ENCODE data around the gene PARD6G. TPM values are rescaled to one million over a fixed set of nuclear protein-coding genes. Genes with fewer than 3 reads are reported as not detected.

PARD6G gene
- total and polyA plus RNA-seq, 2 experiments from 2014 or later = 8.2 to 11.8 TPM

DNA sequence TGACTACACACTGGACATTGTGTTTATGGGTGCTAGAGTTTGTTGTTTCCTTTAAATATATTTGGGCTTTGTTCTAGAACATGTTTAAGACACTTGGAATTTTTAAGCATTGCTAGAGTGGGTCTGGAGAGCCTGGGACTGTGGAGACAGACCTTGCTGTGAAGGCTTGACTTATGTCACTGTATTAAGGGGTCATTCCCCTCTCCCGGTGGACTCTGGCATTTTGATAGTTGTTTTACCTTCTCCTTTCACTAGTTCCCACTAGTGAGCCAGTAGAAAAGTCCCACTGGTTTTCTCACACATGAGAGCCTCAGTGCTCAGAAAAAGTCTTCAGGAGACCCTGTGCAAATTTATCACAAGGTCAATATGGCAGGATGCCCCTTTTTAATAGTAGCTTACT, 119.7 kb downstream of the PARD6G start:
- H3K36me3 ChIP-seq (replicated peaks; ENCODE audit: insufficient read depth, low read depth) = no peaks in the 10 kb centered on the region
- H3K4me2 ChIP-seq = no peak overlapping the region
- no peak overlapping the region for H2AFZ ChIP-seq
- H3K27ac ChIP-seq = no peak overlapping the region
- H3K9me2 ChIP-seq (replicated peaks; ENCODE audit: insufficient read depth) = no peaks in the 10 kb centered on the region
- peaks cover 26% of the 10 kb centered on the region for H4K20me1 ChIP-seq (ENCODE audit: insufficient read depth, poor library complexity, severe bottlenecking)
- no peaks in the 10 kb centered on the region for H3K4me1 ChIP-seq (ENCODE audit: insufficient read depth)
- no peak overlapping the region for H3K4me3 ChIP-seq
- peaks cover 98% of the 10 kb centered on the region for H3K79me2 ChIP-seq
- TF ChIP-seq EZH2 (IDR thresholded peaks at IDR 0.05; ENCODE audit: borderline replicate concordance) = no peak
- no peak for TF ChIP-seq EZH2phosphoT487 (IDR thresholded peaks at IDR 0.05; ENCODE audit: low read depth, severe bottlenecking, unreplicated experiment)
- TF ChIP-seq, protein P1, sequence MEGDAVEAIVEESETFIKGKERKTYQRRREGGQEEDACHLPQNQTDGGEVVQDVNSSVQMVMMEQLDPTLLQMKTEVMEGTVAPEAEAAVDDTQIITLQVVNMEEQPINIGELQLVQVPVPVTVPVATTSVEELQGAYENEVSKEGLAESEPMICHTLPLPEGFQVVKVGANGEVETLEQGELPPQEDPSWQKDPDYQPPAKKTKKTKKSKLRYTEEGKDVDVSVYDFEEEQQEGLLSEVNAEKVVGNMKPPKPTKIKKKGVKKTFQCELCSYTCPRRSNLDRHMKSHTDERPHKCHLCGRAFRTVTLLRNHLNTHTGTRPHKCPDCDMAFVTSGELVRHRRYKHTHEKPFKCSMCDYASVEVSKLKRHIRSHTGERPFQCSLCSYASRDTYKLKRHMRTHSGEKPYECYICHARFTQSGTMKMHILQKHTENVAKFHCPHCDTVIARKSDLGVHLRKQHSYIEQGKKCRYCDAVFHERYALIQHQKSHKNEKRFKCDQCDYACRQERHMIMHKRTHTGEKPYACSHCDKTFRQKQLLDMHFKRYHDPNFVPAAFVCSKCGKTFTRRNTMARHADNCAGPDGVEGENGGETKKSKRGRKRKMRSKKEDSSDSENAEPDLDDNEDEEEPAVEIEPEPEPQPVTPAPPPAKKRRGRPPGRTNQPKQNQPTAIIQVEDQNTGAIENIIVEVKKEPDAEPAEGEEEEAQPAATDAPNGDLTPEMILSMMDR (IDR thresholded peaks at IDR 0.05; ENCODE audit: poor library complexity) = no peak
- no peak for DNase-seq (ENCODE audit: low spot score)
- 87% methylated on average over 1 of the region's 1 CpG for WGBS (ENCODE audit: low lambda C conversion rate, missing lambda C conversion rate)
- H3K9me3 ChIP-seq (ENCODE audit: low read depth) = no peaks in the 10 kb centered on the region
- no peaks in the 10 kb centered on the region for H3K27me3 ChIP-seq

DNA sequence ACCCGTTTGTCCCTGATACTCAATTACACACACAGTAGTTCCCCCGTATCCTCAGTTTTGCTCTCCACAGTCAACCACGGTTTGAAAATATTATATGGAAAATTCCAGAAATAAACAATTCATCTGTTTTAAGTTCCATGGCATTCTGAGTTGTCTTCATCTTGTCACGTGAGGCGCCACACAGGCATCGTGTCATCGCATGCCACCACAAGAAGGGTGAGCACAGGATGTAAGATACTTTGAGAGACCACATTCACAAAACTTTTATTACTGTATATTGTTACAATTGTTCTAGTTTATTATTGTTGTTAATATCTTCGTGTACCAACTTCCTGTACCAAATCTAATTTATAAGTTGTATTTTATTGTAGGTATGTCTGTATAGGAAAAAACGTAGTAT, 120.5 kb downstream of the PARD6G start:
- Histone ChIP-seq H3K36me3 (replicated peaks; ENCODE audit: insufficient read depth, low read depth) (no peaks in the 10 kb centered on the region), H3K4me1 (ENCODE audit: insufficient read depth) (no peaks in the 10 kb centered on the region), H3K27me3 (no peaks in the 10 kb centered on the region), H3K4me2 (no peak overlapping the region), H2AFZ (no peak overlapping the region), H3K79me2 (peaks cover 98% of the 10 kb centered on the region), H3K9me2 (replicated peaks; ENCODE audit: insufficient read depth) (no peaks in the 10 kb centered on the region), H3K9me3 (ENCODE audit: low read depth) (no peaks in the 10 kb centered on the region), H4K20me1 (ENCODE audit: insufficient read depth, poor library complexity, severe bottlenecking) (peaks cover 27% of the 10 kb centered on the region), H3K27ac (no peak overlapping the region), H3K4me3 (no peak overlapping the region)
- WGBS (ENCODE audit: low lambda C conversion rate, missing lambda C conversion rate) = 99% methylated on average over 9 of the region's 9 CpGs
- TF ChIP-seq, protein P1 (IDR thresholded peaks at IDR 0.05; ENCODE audit: poor library complexity) = no peak
- no peak for TF ChIP-seq EZH2 (IDR thresholded peaks at IDR 0.05; ENCODE audit: borderline replicate concordance)
- no peak for TF ChIP-seq EZH2phosphoT487 (IDR thresholded peaks at IDR 0.05; ENCODE audit: low read depth, severe bottlenecking, unreplicated experiment)
- no peak for DNase-seq (ENCODE audit: low spot score)

DNA sequence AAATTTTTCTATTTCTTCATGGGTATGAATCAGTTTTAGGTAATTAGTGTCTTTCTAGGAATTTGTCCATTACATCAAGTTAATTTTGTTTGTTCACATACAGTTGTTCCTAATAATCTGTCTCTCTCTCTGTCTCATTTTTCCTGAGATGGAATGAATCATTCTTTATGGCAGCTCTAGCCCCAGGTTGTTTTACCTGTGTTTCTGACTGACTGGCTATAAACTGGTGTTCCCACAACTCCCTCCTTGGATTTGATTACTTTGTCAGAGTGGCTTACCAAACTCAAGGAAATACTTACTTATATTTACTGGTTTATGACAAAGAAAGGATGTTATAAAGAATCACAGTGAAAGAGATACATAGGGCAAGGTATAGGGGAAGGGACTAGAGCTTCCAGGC, 123.2 kb downstream of the PARD6G start:
- H3K27me3 ChIP-seq = no peaks in the 10 kb centered on the region
- no peaks in the 10 kb centered on the region for H3K4me1 ChIP-seq (ENCODE audit: insufficient read depth)
- no peak overlapping the region for H2AFZ ChIP-seq
- H3K36me3 ChIP-seq (replicated peaks; ENCODE audit: insufficient read depth, low read depth) = no peaks in the 10 kb centered on the region
- H3K4me3 ChIP-seq = no peak overlapping the region
- no peaks in the 10 kb centered on the region for H3K9me3 ChIP-seq (ENCODE audit: low read depth)
- no peak for DNase-seq (ENCODE audit: low spot score)
- peak overlapping the region; percentile 14 for H3K27ac ChIP-seq
- H3K79me2 ChIP-seq = peaks cover 95% of the 10 kb centered on the region
- H3K9me2 ChIP-seq (replicated peaks; ENCODE audit: insufficient read depth) = no peaks in the 10 kb centered on the region
- H3K4me2 ChIP-seq = no peak overlapping the region
- TF ChIP-seq EZH2 (IDR thresholded peaks at IDR 0.05; ENCODE audit: borderline replicate concordance) = no peak
- TF ChIP-seq, protein P1 (IDR thresholded peaks at IDR 0.05; ENCODE audit: poor library complexity) = no peak
- TF ChIP-seq EZH2phosphoT487 (IDR thresholded peaks at IDR 0.05; ENCODE audit: low read depth, severe bottlenecking, unreplicated experiment) = no peak
- H4K20me1 ChIP-seq (ENCODE audit: insufficient read depth, poor library complexity, severe bottlenecking) = peaks cover 22% of the 10 kb centered on the region

DNA sequence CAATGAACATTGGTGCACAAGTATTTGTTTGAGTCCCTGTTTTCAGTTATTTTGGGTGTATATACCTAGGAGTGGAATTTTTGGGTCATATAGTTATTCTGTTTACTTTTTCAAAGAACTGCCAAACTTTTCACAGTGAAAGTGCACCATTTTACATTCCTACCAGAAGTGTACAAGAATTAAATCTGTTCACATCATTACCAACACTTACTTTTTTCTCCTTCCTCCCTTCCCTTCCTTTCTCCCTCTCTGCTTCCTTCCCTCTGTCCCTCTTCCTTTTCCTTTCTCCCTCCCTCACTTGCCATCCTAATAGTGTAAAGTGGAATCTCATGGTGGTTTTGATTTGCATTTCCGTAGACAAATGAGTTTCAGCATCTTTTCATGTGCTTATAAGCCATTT, 126.4 kb downstream of the PARD6G start:
- no peaks in the 10 kb centered on the region for H3K36me3 ChIP-seq (replicated peaks; ENCODE audit: insufficient read depth, low read depth)
- WGBS (ENCODE audit: low lambda C conversion rate, missing lambda C conversion rate) = 93% methylated on average over 1 of the region's 1 CpG
- H3K9me3 ChIP-seq (ENCODE audit: low read depth) = no peaks in the 10 kb centered on the region
- H3K9me2 ChIP-seq (replicated peaks; ENCODE audit: insufficient read depth) = no peaks in the 10 kb centered on the region
- H3K4me2 ChIP-seq = no peak overlapping the region
- H4K20me1 ChIP-seq (ENCODE audit: insufficient read depth, poor library complexity, severe bottlenecking) = peaks cover 18% of the 10 kb centered on the region
- no peak overlapping the region for H2AFZ ChIP-seq
- H3K79me2 ChIP-seq = peaks cover 92% of the 10 kb centered on the region
- TF ChIP-seq EZH2 (IDR thresholded peaks at IDR 0.05; ENCODE audit: borderline replicate concordance) (no peak), EZH2phosphoT487 (IDR thresholded peaks at IDR 0.05; ENCODE audit: low read depth, severe bottlenecking, unreplicated experiment) (no peak)
- TF ChIP-seq, protein P1 (IDR thresholded peaks at IDR 0.05; ENCODE audit: poor library complexity) = no peak
- no peak for DNase-seq (ENCODE audit: low spot score)
- no peaks in the 10 kb centered on the region for H3K27me3 ChIP-seq
- H3K4me3 ChIP-seq = no peak overlapping the region
- H3K27ac ChIP-seq = no peak overlapping the region
- H3K4me1 ChIP-seq (ENCODE audit: insufficient read depth) = peaks cover 3% of the 10 kb centered on the region
